Stimulated activated CD8-positive, alpha-beta memory T cell treated with anti-CD3 and anti-CD28 coated beads, Interleukin-2, amount 100 ng/mL, for 1 hour (primary cell): ENCODE measurements around the gene CMTM8.
"Not testable (repeated sequence)": the region's sequence is repeated elsewhere in the genome, so short reads cannot be mapped to it uniquely, and the experiment has no call there.

Experiments
- DNase-seq, 2 donors: peaks; one replicate each; pipeline ENCODE4 v3.0.0-alpha.2; 2020; ENCODE audit warnings: low read depth in 2 of 2

CMTM8 gene

DNA sequence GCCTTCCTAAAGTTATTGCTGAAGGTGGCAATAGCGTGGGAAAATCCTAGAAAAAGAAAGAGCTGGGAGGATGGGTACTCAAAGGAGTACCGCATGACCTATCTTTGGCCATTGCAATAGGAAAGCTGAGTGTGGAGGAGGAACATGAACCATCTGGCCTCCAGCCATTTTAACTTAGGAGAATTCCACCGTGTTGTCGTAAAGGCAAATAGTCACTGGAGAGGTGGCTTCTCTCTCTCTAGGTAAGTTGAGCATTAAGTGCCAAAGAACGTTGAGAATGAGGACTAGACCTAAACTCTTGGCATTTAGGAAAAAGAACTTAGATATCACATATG lies 137.1 kb downstream of the CMTM8 start:
- no peak for DNase-seq

DNA sequence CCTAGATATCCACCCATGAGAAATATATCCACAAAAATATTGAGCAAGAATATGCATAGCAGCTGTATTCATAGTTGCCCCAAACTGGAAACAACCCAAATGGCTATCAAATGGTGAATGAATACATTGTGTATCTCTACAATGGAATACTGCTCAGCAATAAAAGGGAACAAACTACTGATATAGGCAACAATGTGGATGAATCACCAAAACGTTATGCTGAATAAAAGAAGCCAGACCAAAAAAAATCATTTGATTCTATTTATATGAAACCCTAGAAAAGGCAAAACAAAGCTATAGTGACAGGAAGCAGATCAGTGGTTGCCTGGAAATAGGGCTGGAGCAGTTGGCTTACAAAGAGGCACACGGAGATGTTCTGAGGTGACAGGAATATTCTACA lies 137.6 kb downstream of the CMTM8 start:
- DNase-seq: no peak

DNA sequence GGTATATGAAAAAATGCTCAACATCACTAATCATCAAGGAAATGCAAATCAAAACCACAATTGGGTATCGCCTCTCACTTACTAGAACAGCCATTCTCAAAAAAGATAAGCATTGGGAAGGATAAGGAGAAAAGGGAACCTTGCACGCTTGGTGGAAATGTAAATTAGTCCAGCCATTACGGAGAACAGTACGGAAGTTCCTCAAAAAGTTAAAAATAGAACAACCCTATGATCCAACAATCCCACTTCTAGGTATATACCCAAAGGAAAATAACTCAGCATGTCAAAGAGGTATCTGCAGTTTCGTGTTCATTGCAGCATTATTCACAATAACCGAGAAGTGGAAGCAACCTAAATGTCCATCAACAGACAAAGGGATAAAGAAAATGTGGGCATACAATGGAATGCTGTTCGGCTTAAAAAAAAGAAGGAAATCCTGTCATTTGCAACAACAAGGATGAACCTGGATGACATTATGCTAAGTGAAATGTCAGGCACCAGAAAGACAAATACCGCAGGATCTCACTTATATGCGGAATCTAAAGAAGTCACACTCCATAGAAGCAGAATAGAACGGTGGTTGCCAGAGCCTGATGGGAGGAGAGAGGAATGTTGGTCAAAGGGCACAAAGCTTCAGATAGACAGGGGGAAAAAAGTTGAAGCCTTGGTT lies 141.5 kb downstream of the CMTM8 start:
- DNase-seq: no peak

DNA sequence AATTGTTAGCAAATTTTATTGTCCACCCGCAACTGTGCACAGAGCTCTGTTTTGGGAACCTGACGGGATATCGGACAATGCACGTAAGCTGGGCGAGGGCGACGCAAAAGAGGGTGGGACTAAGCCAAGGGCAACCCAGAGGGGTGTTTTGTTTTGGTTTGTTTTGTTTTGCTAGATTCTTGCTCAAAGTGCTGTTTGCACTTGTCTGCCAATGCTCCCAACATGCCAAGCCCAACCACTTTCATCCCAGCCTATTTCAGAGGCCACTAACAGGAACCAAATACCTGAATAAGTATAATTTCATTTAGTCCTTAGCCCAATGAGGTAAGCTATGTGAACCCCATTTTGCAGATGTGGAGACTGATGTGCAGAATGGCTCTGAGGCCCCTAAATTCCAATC lies 143.4 kb downstream of the CMTM8 start:
- no peak for DNase-seq

DNA sequence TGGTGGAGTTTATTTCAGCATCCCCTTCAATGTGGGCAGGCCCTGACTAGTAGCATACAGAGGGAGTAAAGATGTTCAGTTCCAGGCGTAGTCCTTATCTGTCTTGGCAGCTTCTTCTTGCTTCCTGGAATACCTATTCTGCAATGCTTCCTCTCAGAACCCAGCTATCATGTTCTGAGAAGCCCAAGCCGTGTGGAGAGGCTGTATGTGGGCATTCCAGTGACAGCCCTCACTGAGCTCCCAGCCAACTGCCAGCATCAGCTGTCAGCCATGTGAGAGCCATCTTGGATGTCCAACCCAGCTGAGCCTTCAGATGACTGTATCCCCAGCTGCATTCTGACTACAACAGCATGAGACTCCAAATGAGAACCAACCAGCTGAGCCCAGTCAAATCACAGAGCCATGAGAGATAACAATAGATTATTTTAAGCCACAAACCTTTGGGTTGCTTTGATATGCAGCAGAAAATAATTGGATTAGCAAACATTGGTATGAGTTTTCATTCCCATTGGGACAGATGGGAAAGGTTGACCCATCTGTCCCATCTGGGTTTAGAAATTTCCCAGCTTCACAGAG lies 144.7 kb downstream of the CMTM8 start:
- DNase-seq: no peak

DNA sequence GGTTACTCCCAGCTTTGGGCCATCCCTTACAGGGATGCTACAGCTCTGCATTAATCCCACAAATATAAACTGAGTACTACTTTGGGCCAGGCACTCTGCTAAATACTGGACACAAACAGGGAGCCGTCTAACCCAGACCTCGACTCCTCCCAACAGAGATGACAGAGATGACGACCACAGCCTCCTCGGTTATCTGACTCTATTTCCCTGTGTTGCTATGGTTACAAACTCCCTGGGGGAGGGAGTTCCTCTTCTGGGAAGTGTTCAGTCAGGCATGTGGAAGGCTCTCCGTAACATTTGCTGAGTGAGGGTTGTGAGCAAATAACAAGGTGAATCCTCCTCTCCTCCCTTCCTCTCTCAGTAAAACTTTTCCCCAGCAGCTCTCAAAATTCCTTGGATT lies 146.5 kb downstream of the CMTM8 start:
- DNase-seq: no peak

DNA sequence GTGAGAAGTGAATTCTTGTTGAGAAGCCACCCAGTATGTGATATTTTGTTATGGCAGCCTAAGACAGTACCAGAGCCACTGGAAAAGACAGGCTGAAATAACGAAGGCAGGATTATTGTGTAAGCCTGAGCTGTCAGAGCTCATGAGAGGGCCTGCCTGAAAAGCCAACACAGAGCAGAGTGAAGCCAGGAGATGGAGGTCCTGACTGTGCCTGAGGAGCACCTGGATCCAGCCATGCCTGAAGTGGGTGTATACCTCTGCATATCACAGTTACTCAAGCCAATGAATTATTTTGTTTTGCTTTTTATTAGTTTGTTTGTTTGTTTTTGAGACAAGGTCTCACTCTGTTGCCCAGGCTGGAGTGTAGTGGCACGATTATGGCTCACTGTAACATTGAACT lies 149.0 kb downstream of the CMTM8 start:
- no peak for DNase-seq

DNA sequence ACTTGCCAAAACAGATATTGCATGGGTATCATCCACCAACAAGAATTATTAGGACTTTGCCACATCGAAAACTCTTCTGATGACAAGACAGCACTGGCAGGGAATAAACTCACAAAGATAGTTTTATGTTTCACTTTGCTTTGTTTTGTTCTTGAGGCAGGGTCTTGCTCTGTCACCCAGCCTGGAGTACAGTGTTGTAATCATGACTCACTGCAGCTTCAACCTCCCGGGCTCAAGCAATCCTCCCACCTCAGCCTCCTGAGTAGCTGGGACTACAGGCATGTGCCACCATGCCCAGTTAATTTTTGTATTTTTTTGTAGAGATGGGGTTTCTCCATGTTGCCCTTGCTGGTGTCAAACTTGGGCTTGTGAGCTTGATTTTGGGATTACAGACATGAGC lies 151.1 kb downstream of the CMTM8 start:
- DNase-seq: not testable (repeated sequence)

DNA sequence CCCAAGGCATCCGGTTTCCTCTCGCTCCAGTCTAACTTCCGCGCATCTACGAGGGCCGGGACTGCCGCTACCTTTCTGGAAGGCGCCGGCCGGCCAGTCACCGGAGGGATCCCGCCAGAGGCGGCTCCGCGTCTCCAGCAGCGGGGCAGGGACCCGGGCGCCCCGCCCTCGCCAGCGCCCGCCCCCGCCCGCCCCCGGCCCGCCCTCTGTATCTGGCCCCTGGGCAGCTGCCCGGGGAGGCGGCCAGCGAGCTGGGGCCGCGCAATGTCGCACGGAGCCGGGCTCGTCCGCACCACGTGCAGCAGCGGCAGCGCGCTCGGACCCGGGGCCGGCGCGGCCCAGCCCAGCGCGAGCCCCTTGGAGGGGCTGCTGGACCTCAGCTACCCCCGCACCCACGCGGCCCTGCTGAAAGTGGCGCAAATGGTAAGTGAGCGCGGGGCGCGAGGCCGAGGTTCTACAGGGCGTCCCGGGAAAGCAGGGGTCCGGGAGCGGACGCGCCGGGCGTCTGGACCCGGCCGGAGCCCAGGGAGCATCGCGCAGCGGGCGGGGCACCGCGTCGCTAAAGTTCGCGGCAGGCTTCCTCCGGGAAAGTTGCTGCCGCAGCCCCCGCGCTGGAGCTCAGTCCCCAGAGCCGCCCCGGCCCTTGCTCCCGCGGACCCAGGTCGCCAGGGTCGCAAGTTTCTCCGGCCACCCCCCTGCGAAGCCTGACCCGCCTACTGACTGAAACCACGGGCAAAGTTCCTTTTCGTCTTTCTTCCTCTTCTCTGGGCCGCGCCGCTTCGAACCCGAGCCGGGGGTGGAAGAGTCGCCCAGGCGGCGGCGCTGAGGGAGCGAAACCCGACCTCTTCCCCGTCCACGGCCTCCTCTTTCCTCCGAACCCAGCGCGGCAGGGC lies 153.4 kb downstream of the CMTM8 start, which contains the start of gene CMTM7:
CMTM7 (plus strand) TSS at position 211 of the 893 bp plus-strand sequence; CDS start at position 265, 54 bp downstream.
- DNase-seq: peak in 1 of 2 donors; percentile 24

GRCh38 chr3:32392536-32393302 lies 154.2 kb downstream of the CMTM8 start:
- no peak for DNase-seq

DNA sequence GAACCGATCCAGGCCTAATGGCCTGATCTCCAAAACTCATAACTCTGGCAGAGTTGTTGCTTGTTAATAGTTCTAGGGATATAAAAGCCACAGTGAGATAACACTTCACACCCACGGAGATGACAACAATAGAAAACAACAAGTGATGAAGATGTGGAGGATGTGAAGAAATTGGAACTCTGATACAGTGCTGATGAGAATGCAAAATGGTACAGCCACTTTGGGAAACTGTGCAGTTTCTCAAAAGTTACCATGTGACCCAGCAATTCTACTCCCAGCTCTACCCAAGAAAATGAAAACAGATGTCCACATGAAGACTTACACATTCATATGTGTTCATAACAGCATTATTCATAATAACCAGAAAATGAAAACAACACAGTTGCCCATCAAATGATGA lies 157.0 kb downstream of the CMTM8 start:
- no peak for DNase-seq

GRCh38 chr3:32397941-32398340 lies 159.5 kb downstream of the CMTM8 start:
- DNase-seq: no peak

DNA sequence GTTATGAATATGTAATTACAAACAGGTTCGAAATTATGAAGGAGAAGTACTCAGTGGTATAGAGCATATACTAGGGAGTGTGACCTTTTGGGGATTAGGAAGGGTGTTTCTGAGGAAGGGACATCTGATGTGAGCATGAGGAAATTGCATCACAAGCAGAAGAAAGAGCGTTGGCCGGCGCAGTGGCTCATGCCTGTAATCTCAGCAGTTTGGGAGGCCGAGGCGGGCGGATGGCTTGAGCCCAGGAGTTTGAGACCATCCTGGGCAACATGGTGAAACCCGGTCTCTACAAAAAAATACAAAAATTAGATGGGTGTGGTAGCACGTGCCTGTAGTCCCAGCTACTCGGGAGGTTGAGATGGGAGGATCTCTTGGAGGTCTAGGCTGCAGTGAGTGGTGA lies 160.1 kb downstream of the CMTM8 start:
- DNase-seq: no peak

- DNase-seq: no peak
Observed at GRCh38 chr3:32399030-32399620, 160.6 kb downstream of the CMTM8 start.

- no peak for DNase-seq
Observed at GRCh38 chr3:32401126-32401525, 162.6 kb downstream of the CMTM8 start.

DNA sequence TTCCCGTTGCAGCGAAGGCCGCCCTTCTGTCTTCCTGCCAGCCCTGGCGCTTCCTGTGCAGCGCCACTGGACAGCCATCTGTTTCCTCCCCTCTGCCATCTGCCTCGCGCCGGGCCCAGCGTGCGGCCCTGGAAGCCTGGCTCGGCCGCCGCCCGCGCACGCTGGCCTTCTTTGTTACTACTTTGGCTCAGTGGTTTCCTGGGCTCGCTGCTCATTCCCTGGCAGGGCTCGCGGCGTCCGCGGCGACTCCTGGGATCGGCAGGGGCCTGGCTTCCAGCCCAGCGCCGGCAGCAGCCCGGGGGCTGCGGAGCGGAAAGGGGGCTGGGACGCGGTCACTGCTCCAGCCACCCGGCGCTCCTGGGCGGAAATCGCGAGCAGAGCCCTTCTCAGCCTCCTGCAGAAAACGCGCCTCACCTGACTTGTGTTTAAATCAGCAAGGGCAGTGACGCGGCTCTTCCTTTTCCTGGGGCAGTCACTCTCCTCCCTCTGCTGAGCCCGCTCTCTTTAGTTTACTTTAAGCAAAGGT lies 163.1 kb downstream of the CMTM8 start:
- DNase-seq: no peak

DNA sequence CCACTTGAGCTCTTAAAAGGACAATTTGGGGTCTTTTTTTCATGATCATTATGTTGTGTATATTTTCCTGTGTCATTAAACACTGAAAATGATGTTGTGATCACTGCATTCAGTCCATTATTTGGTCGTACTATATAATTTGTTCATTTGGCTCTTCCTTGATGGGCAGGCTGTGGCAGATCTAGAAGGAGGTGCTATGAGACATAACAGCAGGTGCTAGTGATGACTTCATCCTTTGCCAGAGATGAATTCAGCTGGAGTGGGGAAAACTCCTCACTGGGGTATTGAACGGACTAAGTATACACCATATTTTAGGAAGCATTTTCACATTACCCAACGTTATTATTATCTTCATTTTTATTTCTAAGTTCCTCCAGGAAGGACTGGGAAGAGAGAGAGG lies 165.2 kb downstream of the CMTM8 start:
- no peak for DNase-seq

DNA sequence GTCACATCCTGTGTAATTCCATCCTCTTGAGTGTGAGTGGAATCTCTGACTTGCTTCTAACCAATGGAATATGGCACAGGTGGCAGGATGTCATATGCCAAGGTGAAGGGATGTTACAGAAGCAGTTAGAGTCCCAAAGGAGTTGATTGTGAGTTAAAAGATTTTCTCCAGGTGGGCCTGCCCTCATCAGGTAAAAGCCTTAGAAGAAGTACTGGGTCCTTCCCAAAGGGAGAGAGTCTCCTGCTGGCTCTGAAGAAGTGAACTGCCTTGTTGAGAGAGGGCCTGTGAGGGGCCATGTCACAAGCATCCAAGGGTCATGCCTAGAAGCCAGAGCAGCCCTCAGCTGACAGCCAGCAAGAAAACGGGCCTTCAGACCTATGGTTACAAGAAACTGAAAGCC lies 166.2 kb downstream of the CMTM8 start:
- no peak for DNase-seq

- DNase-seq: no peak
Observed at GRCh38 chr3:32405155-32405554, 166.7 kb downstream of the CMTM8 start.

GRCh38 chr3:32405711-32406323 lies 167.3 kb downstream of the CMTM8 start:
- no peak for DNase-seq
